Eye (tissue), 1 donor: Measurements from ENCODE around the gene TAB2.
A peak's percentile ranks its signal among the peaks of the same experiment; 100 is the strongest.
"Not testable (repeated sequence)": the region's sequence is repeated elsewhere in the genome, so short reads cannot be mapped to it uniquely, and the experiment has no call there.

Source experiments
- DNase-seq: peaks from one replicate; pipeline ENCODE4 v3.0.0-alpha.2; 2015

Gene TAB2

DNA sequence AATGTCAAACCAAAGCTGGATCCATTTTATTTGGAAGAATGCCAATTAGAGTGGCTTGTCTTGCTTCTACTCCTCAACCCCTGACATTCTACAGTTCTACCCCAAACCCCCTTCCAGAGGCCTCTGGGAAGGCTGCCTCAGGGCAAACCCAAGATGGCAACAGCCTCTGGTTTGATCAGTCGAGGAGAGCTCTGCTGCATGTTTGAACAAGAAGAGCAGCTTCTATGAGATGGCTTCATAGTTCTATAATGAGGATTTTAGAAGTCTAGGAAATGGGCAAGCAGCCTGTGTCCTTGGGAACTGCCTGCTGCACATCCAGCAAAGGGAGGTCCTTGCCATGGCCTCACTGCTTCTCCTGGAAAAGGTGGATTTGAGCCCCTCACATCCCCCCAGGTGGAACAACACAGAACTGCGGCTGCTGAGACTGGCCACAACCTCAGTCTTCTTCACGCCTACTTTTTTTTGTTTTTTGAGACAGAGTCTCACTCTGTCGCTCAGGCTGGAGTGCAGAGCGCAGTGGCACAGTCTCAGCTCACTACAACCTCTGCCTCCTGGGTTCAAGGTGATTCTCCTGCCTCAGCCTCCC is 129.4 kb downstream of the TAB2 start:
- no peak for DNase-seq

- DNase-seq, result no peak
Observed at GRCh38 chr6:149448821-149449453, 131.4 kb downstream of the TAB2 start.

DNA sequence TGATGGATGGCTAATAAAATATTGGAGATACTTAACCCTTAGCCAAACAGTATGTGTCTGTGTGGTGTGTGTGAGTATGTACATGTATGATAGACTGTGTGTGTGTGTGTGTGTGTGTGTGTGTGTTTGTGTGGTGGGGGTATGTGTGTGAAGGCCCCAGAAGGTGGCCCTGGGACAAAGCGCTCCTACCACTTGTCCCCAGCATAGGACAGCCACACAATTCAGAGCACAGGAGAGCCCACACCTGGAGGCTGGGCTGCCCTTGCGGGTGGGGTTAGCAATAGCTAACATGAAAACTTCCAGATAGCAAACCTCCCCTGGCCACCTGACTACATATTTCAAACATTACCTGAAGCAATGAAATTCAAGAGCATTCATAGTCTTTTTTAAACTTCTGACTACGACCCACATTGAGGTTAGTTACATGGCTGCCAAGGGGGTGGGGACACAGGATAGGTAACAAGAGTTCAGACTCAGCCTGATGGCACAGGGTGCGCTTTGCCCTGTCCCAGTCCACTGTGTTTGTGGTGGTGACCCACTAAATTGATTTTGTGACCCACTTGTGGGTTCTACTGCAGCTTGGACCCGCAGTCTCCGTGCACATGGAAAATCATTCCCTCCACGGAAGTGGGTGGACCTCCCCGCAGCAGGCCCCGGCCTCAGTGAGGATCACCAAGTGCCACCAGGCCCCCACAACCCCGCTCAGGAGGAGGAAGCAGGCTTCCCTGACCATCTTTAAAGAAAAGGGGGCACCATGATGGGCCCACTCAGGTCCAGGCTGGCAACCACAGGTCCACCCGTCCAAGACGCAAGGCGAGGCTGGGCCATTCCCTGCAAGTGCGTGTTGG is 132.5 kb downstream of the TAB2 start:
- DNase-seq, result no peak

DNA sequence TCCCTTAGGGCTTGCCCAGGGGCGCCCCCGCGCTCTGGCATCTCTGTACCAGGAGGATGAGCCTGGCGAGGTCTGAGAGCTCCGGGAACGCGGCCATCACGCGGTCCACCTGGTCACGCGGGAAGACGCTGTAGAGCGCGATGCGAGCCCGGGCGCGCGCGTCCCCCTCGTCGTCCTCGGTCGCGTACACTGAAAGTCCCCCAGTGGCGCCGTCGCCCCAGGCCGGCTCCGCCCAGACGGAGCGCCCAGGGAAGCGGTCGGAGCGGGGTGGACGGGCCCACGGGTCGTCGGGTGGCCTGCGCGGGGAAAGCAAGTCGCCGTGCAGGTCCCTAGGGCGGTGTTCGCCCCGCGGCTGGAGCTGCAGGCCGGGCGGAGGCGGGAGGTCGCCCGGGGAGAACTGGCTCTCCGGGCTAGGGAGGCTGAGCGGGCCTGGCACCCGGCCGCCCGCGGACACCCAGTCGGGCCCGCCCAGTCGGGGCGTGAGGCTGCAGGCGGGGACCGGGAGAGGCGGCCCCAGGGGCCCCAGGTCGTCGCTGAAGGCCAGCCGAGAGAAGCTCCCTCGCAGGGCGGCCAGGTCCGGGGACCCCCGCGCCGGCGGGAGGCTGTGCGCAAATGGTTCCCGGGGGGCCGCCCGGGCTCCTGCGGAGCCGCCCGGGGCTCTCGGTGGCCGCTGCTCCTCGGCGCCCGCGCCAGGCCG is 133.3 kb downstream of the TAB2 start:
- peak; percentile 65 for DNase-seq

DNA sequence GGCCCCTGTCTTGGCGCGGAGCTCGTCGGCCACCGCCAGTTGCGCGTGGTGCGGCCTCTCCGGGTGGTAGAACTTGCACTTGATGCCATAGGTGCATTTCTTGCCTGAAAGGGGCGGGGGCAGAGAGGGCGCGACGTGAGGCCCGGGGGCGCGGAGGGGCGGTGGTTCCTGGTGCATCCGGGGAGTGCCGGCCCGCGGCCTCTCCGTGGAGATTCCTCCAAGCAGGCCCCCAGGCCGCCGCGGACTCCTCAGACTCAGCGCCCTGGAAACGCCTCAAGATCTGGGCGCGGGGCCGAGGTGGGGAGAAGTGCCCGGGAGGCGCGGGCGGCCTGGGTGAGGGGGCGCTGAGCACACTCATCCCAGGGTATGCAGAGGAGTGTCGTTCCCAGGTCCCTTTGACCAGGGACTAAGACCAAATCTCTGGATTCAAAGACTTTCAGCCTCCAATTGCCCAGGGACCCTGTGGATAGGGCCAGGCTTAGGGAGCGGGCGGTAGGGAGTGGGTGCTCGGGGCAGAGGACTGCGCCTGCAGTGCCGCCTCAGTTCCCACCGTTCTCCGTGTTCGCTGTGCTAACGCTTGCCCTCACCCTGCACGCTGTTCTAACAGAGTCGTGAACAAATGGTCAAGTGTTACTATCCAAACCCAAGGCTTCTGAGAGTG is 134.0 kb downstream of the TAB2 start:
- peak; percentile 57 for DNase-seq

- no peak for DNase-seq
Observed at GRCh38 chr6:149452037-149452939, 134.8 kb downstream of the TAB2 start.

DNA sequence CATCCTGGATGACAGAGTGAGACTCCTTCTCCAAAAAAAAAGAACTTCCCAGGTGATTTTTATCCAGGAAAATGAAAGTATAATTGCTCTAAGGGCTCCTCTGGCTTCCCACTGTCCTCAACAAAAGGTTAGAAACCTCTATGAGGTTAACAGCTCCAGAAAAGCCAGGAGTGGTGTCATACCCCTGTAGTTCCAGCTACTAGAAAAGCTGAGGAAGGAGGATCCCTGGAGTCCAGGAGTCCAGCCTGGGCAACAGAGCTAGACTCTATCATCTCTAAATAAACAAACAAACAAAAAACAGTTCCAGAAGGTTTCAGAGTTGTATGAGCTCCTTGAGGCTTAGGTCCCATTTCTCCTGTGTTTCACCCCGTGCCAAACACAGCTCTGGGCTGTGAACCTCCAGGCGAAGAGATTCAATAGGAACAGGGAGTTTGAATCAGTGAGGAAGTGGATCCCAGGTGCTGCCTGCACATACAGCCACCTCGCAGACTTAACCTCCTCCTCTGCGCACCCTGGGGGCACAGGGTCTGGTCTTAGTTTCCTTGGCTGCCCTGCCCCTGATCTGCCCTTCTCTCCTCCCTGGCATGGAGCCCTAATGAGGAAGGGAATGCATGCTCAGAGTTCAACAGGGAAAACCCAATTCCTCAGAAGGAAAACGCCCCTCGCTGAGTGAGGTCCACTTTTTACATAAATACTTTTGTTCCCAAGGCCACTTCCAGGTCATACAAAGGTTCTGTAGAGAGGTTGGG is 136.3 kb downstream of the TAB2 start:
- DNase-seq, result no peak

DNA sequence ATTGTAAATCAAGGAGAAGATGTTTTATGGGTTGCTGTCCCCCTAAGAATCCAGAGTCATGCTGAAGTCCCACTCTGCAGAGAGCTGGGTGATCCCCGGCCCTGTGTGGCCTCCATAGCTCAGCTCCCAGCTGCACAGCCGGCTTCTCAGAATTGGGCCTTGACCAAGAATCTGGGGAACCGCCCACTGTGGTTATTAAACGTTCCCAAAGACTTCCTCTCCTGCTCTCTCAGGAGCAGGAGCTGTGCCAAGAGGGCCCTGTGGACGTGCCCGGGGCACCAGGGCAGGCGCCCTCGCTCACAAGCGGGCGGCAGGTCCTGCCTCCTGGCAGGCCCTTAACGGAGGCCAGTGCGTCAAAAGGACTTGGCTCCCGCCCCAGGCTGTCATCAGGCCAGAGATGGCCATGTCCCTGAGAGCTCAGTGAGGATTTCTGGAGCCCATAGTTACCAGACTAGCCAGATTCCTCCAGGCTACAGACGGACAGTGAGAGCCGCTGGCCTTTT is 136.9 kb downstream of the TAB2 start:
- DNase-seq, result peak; percentile 66

DNA sequence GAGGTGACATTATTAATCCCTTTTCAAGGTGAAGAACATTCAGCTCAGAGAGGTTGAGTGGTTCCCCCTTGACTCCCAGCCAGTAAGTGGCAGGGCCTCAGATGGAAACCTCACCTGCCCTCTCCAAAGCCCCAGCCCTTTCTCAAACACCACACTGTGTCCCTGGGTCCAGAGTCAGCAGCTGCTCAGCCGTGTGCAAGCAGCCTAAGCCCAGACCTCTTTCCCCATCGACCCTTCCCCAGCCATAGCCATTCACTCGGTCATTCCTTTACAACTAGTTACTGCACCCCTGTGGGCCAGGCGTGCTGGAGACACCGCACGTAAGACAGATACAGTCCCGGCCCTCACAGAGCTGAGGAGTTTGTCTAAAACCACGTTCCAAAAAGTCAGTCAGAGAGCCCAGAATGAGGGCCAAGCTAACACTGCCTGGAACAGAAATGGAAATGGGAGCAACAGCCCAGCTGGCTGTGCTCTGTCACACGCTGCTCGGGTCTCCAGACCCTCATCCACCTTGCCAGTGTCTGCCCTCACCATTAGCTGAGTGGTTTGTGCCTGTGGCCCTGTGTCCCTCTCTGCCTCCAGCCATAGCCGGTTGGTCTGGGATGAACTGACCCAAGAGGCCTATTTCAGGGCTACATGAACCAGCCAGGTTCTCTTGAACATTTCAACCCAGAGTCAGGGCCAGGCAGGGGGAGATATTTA is 137.7 kb downstream of the TAB2 start:
- DNase-seq, result no peak

- DNase-seq, result no peak
Observed at GRCh38 chr6:149456311-149457021, 139.0 kb downstream of the TAB2 start.

DNA sequence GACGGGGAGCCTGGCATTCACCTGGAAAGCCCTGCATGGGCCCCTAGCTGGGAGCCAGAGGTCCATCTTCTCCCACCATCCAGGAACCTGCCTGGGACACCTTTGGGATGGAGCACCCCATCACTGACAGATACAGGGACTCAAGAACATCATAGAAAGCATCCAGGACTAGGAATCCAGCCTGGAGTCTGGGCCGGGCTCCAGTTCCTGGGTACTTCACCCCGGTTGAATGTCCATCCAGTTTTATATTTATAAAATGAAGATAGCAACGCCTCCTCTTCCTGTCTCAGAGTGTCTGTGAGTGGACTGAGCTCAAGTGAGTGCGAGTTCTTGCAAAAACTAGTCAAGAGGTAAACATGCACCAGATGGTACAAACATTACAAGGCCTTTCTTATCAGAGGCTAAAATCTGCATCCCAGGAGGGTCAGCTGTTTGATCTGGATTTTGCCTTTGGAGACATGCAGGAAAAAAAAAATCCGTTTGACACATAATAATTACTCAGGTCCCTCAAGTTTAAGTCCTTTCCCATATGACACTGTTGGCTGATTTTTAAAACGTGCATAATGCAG is 139.9 kb downstream of the TAB2 start:
- DNase-seq, result no peak

DNA sequence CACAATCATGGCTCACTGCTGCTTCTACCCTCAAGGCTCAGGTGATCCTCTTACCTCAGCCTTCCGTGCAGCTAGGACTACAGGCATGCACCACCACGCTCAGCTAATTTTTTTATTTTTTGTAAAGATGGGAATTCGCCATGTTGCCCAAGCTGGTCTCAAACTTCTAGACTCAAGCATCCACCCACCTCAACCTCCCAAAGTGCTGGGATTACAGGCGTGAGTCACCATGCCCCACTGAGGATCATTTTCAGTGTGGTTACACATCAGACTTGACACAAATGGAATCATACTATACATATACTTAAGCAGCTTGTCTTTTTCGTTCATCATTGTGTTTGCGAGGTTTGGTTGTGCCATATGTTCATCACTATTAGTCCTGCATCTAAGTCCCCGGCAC is 140.7 kb downstream of the TAB2 start:
- DNase-seq, result no peak

DNA sequence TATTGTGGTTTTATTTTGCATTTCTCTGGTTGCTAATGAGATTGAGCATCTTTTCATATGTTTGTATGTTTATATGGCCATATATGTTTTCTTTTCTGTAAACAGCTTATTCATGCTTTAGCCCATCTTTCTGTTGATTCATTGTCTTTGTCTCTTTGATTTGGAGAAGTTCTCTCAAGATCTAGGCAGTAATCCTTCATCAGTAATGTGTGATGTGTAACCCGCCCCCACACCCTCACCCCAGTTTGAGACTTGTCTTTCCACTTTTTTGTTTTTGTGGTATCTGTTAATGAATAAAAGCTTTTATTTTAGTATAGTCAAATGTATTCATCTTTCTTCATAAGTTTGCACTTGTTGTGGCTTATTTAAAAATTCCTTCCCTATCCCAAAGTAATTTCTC is 141.3 kb downstream of the TAB2 start:
- no peak for DNase-seq

- no peak for DNase-seq
Observed at GRCh38 chr6:149459761-149460160, 142.2 kb downstream of the TAB2 start.

DNA sequence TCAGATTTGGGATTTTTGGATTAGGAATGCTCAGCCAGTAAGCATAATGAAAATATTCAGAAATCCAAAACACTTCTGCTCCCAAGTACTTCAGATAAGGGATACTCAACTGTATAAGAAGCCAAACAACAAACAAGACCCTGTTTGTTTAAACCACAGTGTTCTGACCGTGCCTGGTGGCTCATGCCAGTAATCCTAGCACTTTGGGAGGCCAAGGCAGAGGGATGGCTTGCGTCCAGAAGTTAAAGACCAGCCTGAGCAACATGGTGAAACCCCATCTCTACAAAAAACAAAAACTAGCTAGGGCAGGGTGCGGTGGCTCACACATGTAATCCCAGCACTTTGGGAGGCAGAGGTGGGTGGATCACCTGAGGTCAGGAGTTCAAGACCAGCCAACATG is 142.7 kb downstream of the TAB2 start:
- not testable (repeated sequence) for DNase-seq
